Activated CD8-positive, alpha-beta T cell treated with anti-CD3 and anti-CD28 coated beads for 36 hours (primary cell): Measurements from ENCODE around the gene RGS10. TPM values are rescaled to one million over a fixed set of nuclear protein-coding genes. Genes with fewer than 3 reads are reported as not detected.

Experiments
- ATAC-seq: fragments of 200-7000 bp; cut with Tn5 transposase; one replicate; pipeline ENCODE4 v1.10.0; 2021; ENCODE audit warnings: mild to moderate bottlenecking, moderate library complexity
- CTCF ChIA-PET: fragments of 350-600 bp; sonication (Branson Sonifier 250); formaldehyde crosslinking; loops from one replicate; lab custom pipeline; 2021; ENCODE audit warnings: antibody characterized with exemption; lab: Charles Lee
- POLR2A ChIA-PET: fragments of 350-600 bp; sonication (Branson Sonifier 250); formaldehyde crosslinking; loops from one replicate; lab custom pipeline; 2021; ENCODE audit warnings: antibody characterized with exemption; lab: Charles Lee
- DNase-seq: peaks from one replicate; pipeline ENCODE4 v3.0.0-alpha.2; 2020
- H3K27ac Mint-ChIP-seq: one replicate; pipeline ENCODE4 v1.8.0; 2021; ENCODE audit warnings: mild to moderate bottlenecking, mixed read lengths
- H3K27me3 Mint-ChIP-seq: one replicate; pipeline ENCODE4 v1.8.0; 2021; ENCODE audit warnings: mixed read lengths
- H3K36me3 Mint-ChIP-seq: one replicate; pipeline ENCODE4 v1.8.0; 2021; ENCODE audit warnings: low read depth, mixed read lengths
- H3K4me1 Mint-ChIP-seq: one replicate; pipeline ENCODE4 v1.8.0; 2021; ENCODE audit warnings: low read depth, mixed read lengths
- H3K4me3 Mint-ChIP-seq: one replicate; pipeline ENCODE4 v1.8.0; 2021; ENCODE audit warnings: mild to moderate bottlenecking, moderate library complexity, mixed read lengths
- H3K9me3 Mint-ChIP-seq: one replicate; pipeline ENCODE4 v1.8.0; 2021; ENCODE audit warnings: mixed read lengths
- CTCF ChIP-seq: fragments of 200-600 bp; IDR thresholded peaks from one replicate; pipeline ENCODE4 v1.8.0; 2022; ENCODE audit warnings: antibody characterized with exemption, mild to moderate bottlenecking
- intact Hi-C: fragments of 100-400 bp; cut with micrococcal nuclease; formaldehyde crosslinking; loops from one replicate; pipeline ENCODE4 v1.10.0; 2022
- total RNA-seq, 2 experiments: library from RNA; stranded (reverse); gene quantifications; one replicate each; pipeline ENCODE4 v1.2.3, GENCODE V29; 2021

The RGS10 gene
- total RNA-seq, 2 experiments from 2014 or later: 207 to 220 TPM

- ATAC-seq: peak; percentile 4
- POLR2A ChIA-PET: interaction anchor here (1.5 to 6.3 kb wide), 4 partner anchors 9 to 43 kb away, joined by 3 to 58 read pairs (median 19); partner anchors contain the start of gene RGS10
- no peak for TF ChIP-seq CTCF
These were observed 43.4 kb downstream of the RGS10 start for GRCh38 chr10:119498889-119499676.

GRCh38 chr10:119497243-119497642 is 45.3 kb downstream of the RGS10 start:
- DNase-seq (no peak), ATAC-seq (no peak)
- Mint-ChIP-seq H3K9me3 (no peaks in the 10 kb centered on the region), H3K4me1 (peaks cover 89% of the 10 kb centered on the region), H3K36me3 (peaks cover 45% of the 10 kb centered on the region), H3K4me3 (peak overlapping the region; percentile 6), H3K27me3 (no peaks in the 10 kb centered on the region), H3K27ac (peak overlapping the region; percentile 98)
- ChIA-PET CTCF (no interaction called here), POLR2A (interaction anchor here (0.7 to 6.2 kb wide), 5 partner anchors 21 to 56 kb away, joined by 3 to 33 read pairs (median 5); partner anchors contain the start of gene RGS10)
- intact Hi-C loops: no loop called here
- no peak for TF ChIP-seq CTCF

More at GRCh38 chr10:119498889-119499676, 43.4 kb downstream of the RGS10 start:
- Mint-ChIP-seq H3K27ac (peak overlapping the region; percentile 98), H3K4me3 (peak overlapping the region; percentile 36), H3K27me3 (no peaks in the 10 kb centered on the region), H3K4me1 (peaks cover 92% of the 10 kb centered on the region), H3K36me3 (peaks cover 62% of the 10 kb centered on the region), H3K9me3 (no peaks in the 10 kb centered on the region)
- CTCF ChIA-PET: interaction anchor here (1.0 to 2.2 kb wide), 8 partner anchors 9 to 301 kb away, joined by 3 to 7 read pairs (median 4); partner anchors contain the start of gene RGS10
- DNase-seq: peak; percentile 74
- intact Hi-C loops: no loop called here

- Mint-ChIP-seq H3K27me3 (no peaks in the 10 kb centered on the region), H3K27ac (peak overlapping the region; percentile 98), H3K4me3 (no peak overlapping the region), H3K4me1 (peaks cover 89% of the 10 kb centered on the region), H3K9me3 (no peaks in the 10 kb centered on the region), H3K36me3 (peaks cover 40% of the 10 kb centered on the region)
- intact Hi-C loops: no loop called here
- CTCF ChIA-PET: no interaction called here
- DNase-seq: peak; percentile 85
- POLR2A ChIA-PET: interaction anchor here (1.5 to 2.2 kb wide), 2 partner anchors 21 to 42 kb away, joined by 3 to 8 read pairs; no protein-coding TSS in a partner anchor
- TF ChIP-seq CTCF: no peak
- ATAC-seq: peak; percentile 77
These were observed 46.2 kb downstream of the RGS10 start for GRCh38 chr10:119496273-119496672.

GRCh38 chr10:119495545-119495944 is 47.0 kb downstream of the RGS10 start:
- Mint-ChIP-seq H3K27me3 (no peaks in the 10 kb centered on the region), H3K9me3 (no peaks in the 10 kb centered on the region), H3K4me3 (no peak overlapping the region), H3K4me1 (peaks cover 82% of the 10 kb centered on the region), H3K36me3 (peaks cover 33% of the 10 kb centered on the region), H3K27ac (peak overlapping the region; percentile 65)
- ChIA-PET CTCF (no interaction called here), POLR2A (no interaction called here)
- DNase-seq (no peak), ATAC-seq (no peak)
- TF ChIP-seq CTCF: no peak
- intact Hi-C loops: no loop called here

GRCh38 chr10:119495021-119495505 is 47.5 kb downstream of the RGS10 start:
- no peaks in the 10 kb centered on the region for H3K9me3 Mint-ChIP-seq
- ChIA-PET CTCF (interaction anchor here (0.8 to 2.2 kb wide), 4 partner anchors 48 to 293 kb away, joined by 3 to 10 read pairs (median 4); partner anchors contain the start of gene RGS10), POLR2A (no interaction called here)
- no peak for DNase-seq
- no peak for TF ChIP-seq CTCF
- peaks cover 81% of the 10 kb centered on the region for H3K4me1 Mint-ChIP-seq
- no peaks in the 10 kb centered on the region for H3K27me3 Mint-ChIP-seq
- peaks cover 28% of the 10 kb centered on the region for H3K36me3 Mint-ChIP-seq
- no peak for ATAC-seq
- intact Hi-C loops: no loop called here
- H3K27ac Mint-ChIP-seq: peak overlapping the region; percentile 65
- no peak overlapping the region for H3K4me3 Mint-ChIP-seq
